Neutrophil (primary cell): ENCODE results near the gene CELF2.

Experiments
- H3K27ac ChIP-seq: fragments of 200-600 bp; sonication (generic); 2 replicates; pipeline ENCODE4 v1.5.1; 2016; ENCODE audit warnings: mild to moderate bottlenecking, moderate library complexity
- H3K27me3 ChIP-seq: fragments of 200-600 bp; sonication (generic); 2 replicates; pipeline ENCODE4 v1.6.0; 2016; ENCODE audit warnings: mild to moderate bottlenecking
- H3K36me3 ChIP-seq: fragments of 200-600 bp; sonication (generic); 2 replicates; pipeline ENCODE4 v1.5.1; 2017
- H3K4me1 ChIP-seq, 2 experiments: fragments of 200-600 bp in 1 of 2; sonication (generic) in 1 of 2; 1 replicate in 1 of 2; 2 replicates in 1 of 2; pipeline versions ENCODE4 v1.5.1 to v1.6.1; 2013 to 2016; ENCODE audit warnings: low read depth in 1 of 2, low read length in 1 of 2, mild to moderate bottlenecking in 1 of 2, moderate library complexity in 1 of 2; ENCODE audit not compliant: control insufficient read depth in 1 of 2, insufficient read depth in 1 of 2
- H3K4me3 ChIP-seq, 2 experiments: fragments of 200-600 bp in 1 of 2; sonication (generic) in 1 of 2; 1 replicate in 1 of 2; 2 replicates in 1 of 2; pipeline ENCODE4 v1.5.1; 2013 to 2016; ENCODE audit warnings: low read depth in 1 of 2, low read length in 1 of 2, mild to moderate bottlenecking in 1 of 2, moderate library complexity in 1 of 2
- H3K9me3 ChIP-seq: fragments of 200-600 bp; sonication (generic); 2 replicates; pipeline ENCODE4 v1.5.1; 2016
- TF ChIP-seq, protein P1 (sequence below): fragments of 200-600 bp; sonication (generic); IDR thresholded peaks from 2 replicates; pipeline ENCODE4 v1.5.1; 2016; ENCODE audit warnings: antibody characterized with exemption

The CELF2 gene

DNA sequence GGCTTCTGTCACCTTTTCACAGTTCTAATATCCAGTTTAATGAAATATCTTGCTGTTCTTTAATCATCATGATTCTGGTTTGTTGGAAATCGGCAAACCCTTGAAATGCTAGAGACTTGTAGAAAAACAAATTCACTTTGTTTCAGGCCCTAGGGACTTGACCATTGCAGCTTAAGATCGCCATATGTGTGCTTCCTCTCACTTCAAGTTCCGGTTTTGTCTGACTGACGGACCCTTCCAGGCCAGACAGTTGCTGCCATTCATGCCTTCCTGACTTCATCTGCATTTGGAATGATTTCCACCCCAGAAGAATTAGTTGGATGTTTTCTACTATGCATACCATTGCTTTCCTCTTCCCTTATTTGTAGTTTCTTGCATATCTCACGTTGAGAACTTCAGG, 125.6 kb downstream of the CELF2 start:
- H3K4me1 ChIP-seq = peaks cover 50 to 54% of the 10 kb centered on the region in 2 experiments

DNA sequence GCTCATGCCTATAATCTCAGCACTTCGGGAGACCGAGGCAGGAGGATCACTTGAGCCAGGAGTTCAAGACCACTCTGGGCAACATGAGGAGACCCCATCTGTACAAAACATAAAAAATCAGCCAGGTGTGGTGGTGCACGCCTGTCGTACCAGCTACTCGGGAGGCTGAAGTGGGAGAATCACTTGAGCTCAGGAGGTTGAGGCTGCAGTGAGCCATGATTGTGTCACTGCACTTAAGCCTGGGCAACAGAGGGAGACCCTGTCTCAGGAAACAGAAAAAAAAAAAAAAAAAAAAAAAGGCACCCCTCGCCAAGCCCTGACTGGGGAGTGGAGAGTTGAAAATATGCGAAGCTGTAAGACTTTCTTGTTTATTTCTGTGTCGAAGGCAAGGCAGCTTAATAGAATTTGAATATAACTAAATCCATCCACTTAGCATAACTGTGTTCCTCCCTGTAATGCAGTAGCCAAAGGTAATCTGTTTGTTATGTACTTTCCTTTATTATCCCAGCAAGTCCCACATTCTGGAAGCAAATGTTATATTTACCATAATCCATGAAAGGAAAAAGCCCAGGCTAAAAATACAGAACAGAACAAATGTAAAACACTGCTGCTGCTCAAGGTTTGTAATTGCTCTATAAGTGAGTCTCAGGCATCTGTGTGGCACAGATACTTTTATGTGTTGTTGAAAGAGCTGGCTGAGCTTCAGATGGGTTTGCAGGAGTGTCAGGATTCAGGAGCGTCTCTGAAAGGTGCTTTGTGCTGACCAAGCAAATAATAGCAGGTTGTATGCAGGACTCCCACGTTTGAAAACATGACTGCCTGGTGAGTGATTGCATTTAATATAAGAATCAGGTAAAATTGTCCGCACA, 127.2 kb downstream of the CELF2 start:
- no peaks in the 10 kb centered on the region for H3K9me3 ChIP-seq
- no peaks in the 10 kb centered on the region for H3K36me3 ChIP-seq
- no peaks in the 10 kb centered on the region for H3K27me3 ChIP-seq
- H3K27ac ChIP-seq = peak overlapping the region; percentile 64
- TF ChIP-seq, protein P1, sequence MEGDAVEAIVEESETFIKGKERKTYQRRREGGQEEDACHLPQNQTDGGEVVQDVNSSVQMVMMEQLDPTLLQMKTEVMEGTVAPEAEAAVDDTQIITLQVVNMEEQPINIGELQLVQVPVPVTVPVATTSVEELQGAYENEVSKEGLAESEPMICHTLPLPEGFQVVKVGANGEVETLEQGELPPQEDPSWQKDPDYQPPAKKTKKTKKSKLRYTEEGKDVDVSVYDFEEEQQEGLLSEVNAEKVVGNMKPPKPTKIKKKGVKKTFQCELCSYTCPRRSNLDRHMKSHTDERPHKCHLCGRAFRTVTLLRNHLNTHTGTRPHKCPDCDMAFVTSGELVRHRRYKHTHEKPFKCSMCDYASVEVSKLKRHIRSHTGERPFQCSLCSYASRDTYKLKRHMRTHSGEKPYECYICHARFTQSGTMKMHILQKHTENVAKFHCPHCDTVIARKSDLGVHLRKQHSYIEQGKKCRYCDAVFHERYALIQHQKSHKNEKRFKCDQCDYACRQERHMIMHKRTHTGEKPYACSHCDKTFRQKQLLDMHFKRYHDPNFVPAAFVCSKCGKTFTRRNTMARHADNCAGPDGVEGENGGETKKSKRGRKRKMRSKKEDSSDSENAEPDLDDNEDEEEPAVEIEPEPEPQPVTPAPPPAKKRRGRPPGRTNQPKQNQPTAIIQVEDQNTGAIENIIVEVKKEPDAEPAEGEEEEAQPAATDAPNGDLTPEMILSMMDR = no peak
- H3K4me3 ChIP-seq = peak overlapping the region; percentile 34 to 42
- peaks cover 66 to 70% of the 10 kb centered on the region in 2 experiments for H3K4me1 ChIP-seq

More for the DNA sequence above, 125.6 kb downstream of the CELF2 start:
- Histone ChIP-seq H3K27ac (peak overlapping the region; percentile 55), H3K27me3 (no peaks in the 10 kb centered on the region), H3K36me3 (no peaks in the 10 kb centered on the region), H3K4me3 (no peak overlapping the region), H3K9me3 (no peaks in the 10 kb centered on the region)
- TF ChIP-seq, protein P1 = no peak

DNA sequence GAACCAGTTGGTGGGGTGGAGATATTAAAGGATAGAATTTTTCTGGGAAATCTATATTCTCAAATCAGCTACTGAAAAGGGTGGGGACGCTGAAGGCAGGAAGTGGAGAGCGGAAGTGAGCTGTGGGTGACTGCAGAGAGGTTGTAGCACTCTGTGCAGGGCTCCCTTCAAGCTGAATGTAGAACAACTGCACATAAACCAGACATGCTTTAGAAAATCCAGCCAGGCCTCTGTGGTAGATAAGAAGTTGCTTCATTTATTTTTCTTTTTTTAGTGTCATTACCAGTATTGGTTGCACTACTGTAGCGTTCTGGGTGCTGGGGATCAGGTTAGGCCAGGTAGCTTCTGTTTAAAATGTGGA, 127.8 kb downstream of the CELF2 start:
- TF ChIP-seq, protein P1 = no peak
- Histone ChIP-seq H3K27me3 (no peaks in the 10 kb centered on the region), H3K36me3 (no peaks in the 10 kb centered on the region), H3K27ac (peak overlapping the region; percentile 64), H3K9me3 (no peaks in the 10 kb centered on the region), H3K4me3 (peak overlapping the region; percentile 34 to 42), H3K4me1 (peaks cover 72 to 76% of the 10 kb centered on the region in 2 experiments)

DNA sequence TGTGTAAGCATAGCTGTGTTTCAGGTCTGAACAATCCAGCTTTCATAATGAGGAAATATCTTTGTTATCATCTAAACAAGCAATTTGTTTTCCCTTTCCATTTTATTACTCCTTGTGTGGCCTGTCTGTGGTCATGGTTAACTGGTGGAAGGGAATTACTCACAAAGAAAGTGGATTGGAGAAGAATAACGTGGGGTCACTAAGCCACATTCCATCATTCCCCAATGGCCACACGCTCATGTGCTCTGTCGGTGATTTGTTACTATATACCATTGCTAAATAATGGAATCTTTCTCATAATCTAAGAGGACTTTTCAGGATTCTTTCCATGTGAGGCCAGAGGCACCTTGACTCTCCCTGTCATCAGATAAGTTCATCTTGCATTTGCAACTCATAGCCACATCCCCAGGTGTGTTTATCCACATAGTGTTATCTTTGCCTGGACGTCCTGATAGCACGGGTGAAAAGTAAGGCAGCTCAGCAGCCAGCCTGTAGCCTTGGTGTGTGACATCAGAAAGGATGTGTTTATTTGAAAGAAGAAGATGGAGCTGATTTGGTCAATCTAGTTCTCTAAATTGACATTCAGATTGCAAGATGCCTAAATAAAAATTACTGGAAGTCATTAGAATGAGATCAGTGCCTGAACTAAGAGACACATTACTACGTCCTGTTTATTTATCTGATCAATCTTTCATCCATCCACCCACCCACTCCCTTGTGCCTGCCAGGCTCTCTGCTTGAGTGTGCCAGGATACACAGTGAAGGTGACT, 128.9 kb downstream of the CELF2 start:
- Histone ChIP-seq H3K4me1 (peaks cover 76 to 81% of the 10 kb centered on the region in 2 experiments), H3K9me3 (no peaks in the 10 kb centered on the region), H3K27ac (peak overlapping the region; percentile 77), H3K4me3 (no peak overlapping the region), H3K27me3 (no peaks in the 10 kb centered on the region), H3K36me3 (no peaks in the 10 kb centered on the region)
- TF ChIP-seq, protein P1 = no peak

DNA sequence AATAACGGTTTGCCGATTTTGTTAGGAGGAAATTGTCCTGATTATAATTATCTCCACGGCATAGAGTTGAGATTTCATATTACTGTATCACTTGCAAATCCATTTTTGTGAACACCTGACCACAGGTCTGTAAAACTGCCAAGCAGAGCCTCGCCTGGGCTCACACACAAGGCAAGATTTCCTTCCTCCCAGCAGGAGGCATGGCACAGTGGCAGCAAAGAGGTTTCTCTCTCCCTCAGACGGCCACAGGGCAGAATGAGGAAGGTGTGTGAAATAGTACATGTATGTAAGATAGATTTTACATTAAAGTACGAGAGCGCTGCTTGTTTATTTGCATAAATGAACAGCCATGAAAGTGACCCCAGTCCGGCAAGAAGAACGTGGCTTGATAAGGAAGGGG, 130.1 kb downstream of the CELF2 start:
- Histone ChIP-seq H3K4me3 (peak overlapping the region; percentile 18 to 27), H3K27me3 (no peaks in the 10 kb centered on the region), H3K27ac (peak overlapping the region; percentile 77), H3K36me3 (no peaks in the 10 kb centered on the region), H3K9me3 (no peaks in the 10 kb centered on the region), H3K4me1 (peaks cover 76 to 80% of the 10 kb centered on the region in 2 experiments)
- TF ChIP-seq, protein P1 = peak; percentile 63
